IMR-90 (cell line): ENCODE data around the gene FOXK2. TPM values are rescaled to one million over a fixed set of nuclear protein-coding genes. Genes with fewer than 3 reads are reported as not detected.

Experiments used
- ATAC-seq: fragments of 200-7000 bp; cut with Tn5 transposase; 2 replicates; pipeline ENCODE4 v1.9.1; 2020; ENCODE audit warnings: low read depth, mild to moderate bottlenecking, moderate library complexity
- BruUV-seq: library from RNA; stranded (reverse); fragments of 400-500 nt; replicated peaks from 2 replicates; lab custom pipeline; 2021; lab: Mats Ljungman, UMichigan
- CTCF ChIA-PET: fragments of 300-600 bp; formaldehyde crosslinking; extraction: SDS; loops from one replicate; lab custom pipeline; 2021; ENCODE audit warnings: antibody characterized with exemption; lab: Yijun Ruan, JAX
- POLR2A ChIA-PET: fragments of 300-600 bp; sonication (Branson Sonifier 250); formaldehyde crosslinking; loops from one replicate; lab custom pipeline; 2022; ENCODE audit warnings: antibody characterized with exemption; ENCODE audit not compliant: unreplicated experiment; lab: Charles Lee
- DNase-seq: peaks from one replicate; pipeline ENCODE4 v3.0.0; 2013
- H2AFZ ChIP-seq: replicated peaks from 2 replicates; pipeline ENCODE3; 2013; ENCODE audit warnings: low read length, mild to moderate bottlenecking; ENCODE audit not compliant: poor library complexity
- H2AK5ac ChIP-seq: 2 replicates; pipeline ENCODE4 v1.6.1; 2013; ENCODE audit warnings: low read depth, low read length, inconsistent platforms
- H2AK9ac ChIP-seq: replicated peaks from 2 replicates; pipeline ENCODE3; 2013; ENCODE audit warnings: mild to moderate bottlenecking, low read depth, low read length, moderate library complexity; ENCODE audit not compliant: poor library complexity
- H2BK120ac ChIP-seq: 2 replicates; pipeline ENCODE4 v1.6.1; 2013; ENCODE audit warnings: low read depth, low read length, inconsistent platforms
- H2BK15ac ChIP-seq: 3 replicates; pipeline ENCODE4 v1.6.1; 2013; ENCODE audit warnings: low read depth, low read length, inconsistent platforms
- H2BK20ac ChIP-seq: 2 replicates; pipeline ENCODE4 v1.6.1; 2013; ENCODE audit warnings: low read depth, mild to moderate bottlenecking, inconsistent platforms, low read length, moderate library complexity
- H2BK5ac ChIP-seq: 2 replicates; pipeline ENCODE4 v1.6.1; 2013; ENCODE audit warnings: mild to moderate bottlenecking, low read depth, low read length, inconsistent platforms; ENCODE audit not compliant: poor library complexity, severe bottlenecking
- H3K14ac ChIP-seq: replicated peaks from 2 replicates; pipeline ENCODE4 v1.6.1; 2013; ENCODE audit warnings: low read depth, low read length, inconsistent platforms
- H3K18ac ChIP-seq: 2 replicates; pipeline ENCODE4 v1.6.1; 2013; ENCODE audit warnings: low read depth, low read length, control low read depth
- H3K23ac ChIP-seq: 2 replicates; pipeline ENCODE4 v1.6.1; 2013; ENCODE audit warnings: low read depth, low read length, inconsistent platforms
- H3K27ac ChIP-seq: 2 replicates; pipeline ENCODE4 v1.5.1; 2013; ENCODE audit warnings: mild to moderate bottlenecking, control low read depth, low read length; ENCODE audit not compliant: insufficient read depth
- H3K27me3 ChIP-seq: 2 replicates; pipeline ENCODE4 v1.6.1; 2013; ENCODE audit warnings: low read length; ENCODE audit not compliant: control insufficient read depth, insufficient read depth
- H3K36me3 ChIP-seq: 2 replicates; pipeline ENCODE4 v1.6.1; 2013; ENCODE audit warnings: low read length, mixed read lengths; ENCODE audit not compliant: control insufficient read depth, insufficient read depth
- H3K4ac ChIP-seq: 2 replicates; pipeline ENCODE4 v1.6.1; 2013; ENCODE audit warnings: low read depth, low read length, inconsistent platforms
- H3K4me1 ChIP-seq: 2 replicates; pipeline ENCODE4 v1.6.1; 2013; ENCODE audit warnings: low read length, mixed read lengths; ENCODE audit not compliant: control insufficient read depth, insufficient read depth
- H3K4me2 ChIP-seq: 2 replicates; pipeline ENCODE4 v1.6.1; 2013; ENCODE audit warnings: low read depth, mild to moderate bottlenecking, control low read depth, low read length, moderate library complexity
- H3K4me3 ChIP-seq: 2 replicates; pipeline ENCODE4 v1.5.1; 2013; ENCODE audit warnings: low read depth, mild to moderate bottlenecking, control low read depth, low read length, moderate library complexity; ENCODE audit not compliant: insufficient read depth
- H3K56ac ChIP-seq: 2 replicates; pipeline ENCODE4 v1.6.1; 2013; ENCODE audit warnings: low read length, inconsistent platforms; ENCODE audit not compliant: insufficient read depth; ENCODE audit errors: extremely low read depth
- H3K79me1 ChIP-seq, 2 experiments: 2 replicates each; pipeline ENCODE4 v1.6.1; 2013; ENCODE audit warnings: low read length in 2 of 2, inconsistent platforms in 1 of 2, low read depth in 1 of 2
- H3K9ac ChIP-seq: 2 replicates; pipeline ENCODE4 v1.6.1; 2013; ENCODE audit warnings: low read depth, low read length, control low read depth
- H3K9me1 ChIP-seq: 2 replicates; pipeline ENCODE4 v1.6.1; 2013; ENCODE audit warnings: low read length, inconsistent platforms; ENCODE audit not compliant: insufficient read depth
- H3K9me3 ChIP-seq: 2 replicates; pipeline ENCODE4 v1.6.1; 2013; ENCODE audit warnings: low read length; ENCODE audit not compliant: control insufficient read depth, insufficient read depth
- H4K20me1 ChIP-seq: 2 replicates; pipeline ENCODE4 v1.6.1; 2013; ENCODE audit warnings: low read length, inconsistent platforms; ENCODE audit not compliant: insufficient read depth
- H4K5ac ChIP-seq: 2 replicates; pipeline ENCODE4 v1.6.1; 2013; ENCODE audit warnings: mild to moderate bottlenecking, low read depth, low read length, control low read depth
- H4K8ac ChIP-seq, 2 experiments: 2 replicates each; pipeline ENCODE4 v1.6.1; 2013; ENCODE audit warnings: low read depth in 2 of 2, low read length in 2 of 2, control low read depth in 1 of 2, inconsistent platforms in 1 of 2
- H4K91ac ChIP-seq: 2 replicates; pipeline ENCODE4 v1.6.1; 2013; ENCODE audit warnings: low read depth, low read length, inconsistent platforms; ENCODE audit not compliant: insufficient read depth
- BHLHE40 ChIP-seq: fragments of 150-350 bp; IDR thresholded peaks from 2 replicates; pipeline ENCODE4 v1.6.1; 2016; ENCODE audit warnings: mild to moderate bottlenecking, low read depth, low read length
- CHD1 ChIP-seq: IDR thresholded peaks from 2 replicates; pipeline ENCODE4 v1.6.1; 2012; ENCODE audit warnings: low read depth, low read length, improper control_type of control experiment
- CTCF ChIP-seq: conservative IDR thresholded peaks from 2 replicates; pipeline ENCODE4 v1.5.1; 2012; ENCODE audit warnings: mild to moderate bottlenecking, low read depth, low read length, improper control_type of control experiment
- ELK1 ChIP-seq: fragments of 150-350 bp; IDR thresholded peaks from 2 replicates; pipeline ENCODE4 v1.6.1; 2016; ENCODE audit warnings: low read depth, mild to moderate bottlenecking, low read length, moderate library complexity, borderline replicate concordance
- FOS ChIP-seq: fragments of 150-350 bp; IDR thresholded peaks from 2 replicates; pipeline ENCODE4 v1.6.1; 2016; ENCODE audit warnings: low read depth, low read length
- MAFK ChIP-seq: IDR thresholded peaks from 2 replicates; pipeline ENCODE4 v1.6.1; 2012; ENCODE audit warnings: low read depth, low read length, improper control_type of control experiment
- MAZ ChIP-seq: IDR thresholded peaks from 2 replicates; pipeline ENCODE4 v1.6.1; 2012; ENCODE audit warnings: low read depth, mild to moderate bottlenecking, low read length, improper control_type of control experiment, moderate library complexity, borderline replicate concordance
- MXI1 ChIP-seq: IDR thresholded peaks from 2 replicates; pipeline ENCODE4 v1.6.1; 2012; ENCODE audit warnings: low read depth, mild to moderate bottlenecking, low read length, moderate library complexity, borderline replicate concordance
- NFE2L2 ChIP-seq: fragments of 150-350 bp; IDR thresholded peaks from 2 replicates; pipeline ENCODE4 v1.6.1; 2016; ENCODE audit warnings: low read depth, mild to moderate bottlenecking, low read length
- RAD21 ChIP-seq: IDR thresholded peaks from 2 replicates; pipeline ENCODE4 v1.6.1; 2012; ENCODE audit warnings: low read length, improper control_type of control experiment
- RCOR1 ChIP-seq: IDR thresholded peaks from 2 replicates; pipeline ENCODE4 v1.6.1; 2012; ENCODE audit warnings: mild to moderate bottlenecking, low read length, improper control_type of control experiment; ENCODE audit not compliant: insufficient replicate concordance
- RFX5 ChIP-seq: IDR thresholded peaks from 2 replicates; pipeline ENCODE4 v1.8.0; 2012; ENCODE audit warnings: low read depth, mild to moderate bottlenecking, low read length, moderate library complexity
- SMC3 ChIP-seq: fragments of 150-350 bp; IDR thresholded peaks from 2 replicates; pipeline ENCODE4 v1.6.1; 2016; ENCODE audit warnings: low read depth, mild to moderate bottlenecking, antibody characterized with exemption, low read length, moderate library complexity
- USF2 ChIP-seq: fragments of 150-350 bp; IDR thresholded peaks from 2 replicates; pipeline ENCODE4 v1.6.1; 2017; ENCODE audit warnings: mild to moderate bottlenecking, antibody characterized with exemption, low read length, low read depth
- dilution Hi-C: fragments of 300-500 bp; cut with HindIII; formaldehyde crosslinking; loops from one replicate; pipeline ENCODE4 v1.14.3; 2018; ENCODE audit warnings: low sequenced_read_pairs; ENCODE audit not compliant: unreplicated experiment
- in situ Hi-C: fragments of 300-500 bp; cut with MboI; formaldehyde crosslinking; loops from 3 replicates; pipeline ENCODE4 v1.14.3; 2019; ENCODE audit warnings: low sequenced_read_pairs, inconsistent platforms, mixed read lengths
- intact Hi-C: fragments of 100-400 bp; cut with micrococcal nuclease; formaldehyde crosslinking; loops from 2 replicates; pipeline ENCODE4 v1.10.0; 2022
- polyA plus RNA-seq, 3 experiments: library from polyadenylated mRNA; depleted of rRNA; stranded (reverse); fragments of >200 nt; gene quantifications; 2 replicates each; pipeline ENCODE4 v1.2.3, GENCODE V29; 2012; ENCODE audit warnings: low replicate concordance in 1 of 3
- total RNA-seq: library from RNA; depleted of rRNA; stranded (reverse); fragments of >200 nt; gene quantifications from 2 replicates; pipeline ENCODE4 v1.2.3, GENCODE V29; 2012

FOXK2 gene
- total and polyA plus RNA-seq, 2 of the 4 experiments (the other 2 are of a cell fraction), result 12.5 to 20.0 TPM

- H3K9ac ChIP-seq, result no peak overlapping the region
- H3K27ac ChIP-seq, result no peak overlapping the region
- 0 out of 2 replicates have a peak, but pooled peaks cover 7% of the 10 kb centered on the region for H3K9me1 ChIP-seq
- H3K56ac ChIP-seq, result no peak overlapping the region
- peaks cover 34% of the 10 kb centered on the region for H3K36me3 ChIP-seq
- H3K18ac ChIP-seq, result no peak overlapping the region
- no peak overlapping the region for H3K4me3 ChIP-seq
- H3K23ac ChIP-seq, result no peak overlapping the region
- H3K4me1 ChIP-seq, result no peaks in the 10 kb centered on the region; the same call in 1 of the 2 replicates
- no peak overlapping the region for H2AFZ ChIP-seq
- no peak overlapping the region for H3K4me2 ChIP-seq
- H4K91ac ChIP-seq, result no peak overlapping the region
- no peak overlapping the region for H2BK5ac ChIP-seq
- no peak overlapping the region for H2AK9ac ChIP-seq
- ChIA-PET CTCF (no interaction called here), POLR2A (no interaction called here)
- H2BK15ac ChIP-seq, result no peak overlapping the region
- H3K14ac ChIP-seq, result no peak overlapping the region
- H3K27me3 ChIP-seq, result no peaks in the 10 kb centered on the region
- dilution Hi-C loops (no loop called here), in situ Hi-C loops (no loop called here), intact Hi-C loops (no loop called here)
- H3K4ac ChIP-seq, result no peak overlapping the region
- H4K20me1 ChIP-seq, result peaks cover 71% of the 10 kb centered on the region
- ATAC-seq (no peak), DNase-seq (no peak)
- H2BK120ac ChIP-seq, result no peak overlapping the region
- no TSS peak for BruUV-seq
- no peak overlapping the region for H2BK20ac ChIP-seq
- no peak overlapping the region for H2AK5ac ChIP-seq
- no peaks in the 10 kb centered on the region for H3K9me3 ChIP-seq
- H4K8ac ChIP-seq, result no peak overlapping the region
- no peak overlapping the region for H4K5ac ChIP-seq
- TF ChIP-seq MAFK, result no peak
- TF ChIP-seq RFX5, result no peak
- TF ChIP-seq USF2, result no peak
- TF ChIP-seq NFE2L2, result no peak
- TF ChIP-seq ELK1, result no peak
- TF ChIP-seq BHLHE40, result no peak
- no peak for TF ChIP-seq MAZ
- no peak for TF ChIP-seq SMC3
- TF ChIP-seq RCOR1, result no peak
- no peak for TF ChIP-seq MXI1
- no peak for TF ChIP-seq CTCF
- no peak for TF ChIP-seq RAD21
- TF ChIP-seq FOS, result no peak
- TF ChIP-seq CHD1, result no peak
- peaks cover 43 to 79% of the 10 kb centered on the region in 2 experiments for H3K79me1 ChIP-seq
These were observed 113.8 kb downstream of the FOXK2 start for GRCh38 chr17:82633343-82633742.
